ENCODE results near the gene DLGAP1. TPM values are rescaled to one million over a fixed set of nuclear protein-coding genes. Genes with fewer than 3 reads are reported as not detected.

Gene DLGAP1
- total RNA-seq, 1 experiment from 2014 or later = 23.0 TPM

DNA sequence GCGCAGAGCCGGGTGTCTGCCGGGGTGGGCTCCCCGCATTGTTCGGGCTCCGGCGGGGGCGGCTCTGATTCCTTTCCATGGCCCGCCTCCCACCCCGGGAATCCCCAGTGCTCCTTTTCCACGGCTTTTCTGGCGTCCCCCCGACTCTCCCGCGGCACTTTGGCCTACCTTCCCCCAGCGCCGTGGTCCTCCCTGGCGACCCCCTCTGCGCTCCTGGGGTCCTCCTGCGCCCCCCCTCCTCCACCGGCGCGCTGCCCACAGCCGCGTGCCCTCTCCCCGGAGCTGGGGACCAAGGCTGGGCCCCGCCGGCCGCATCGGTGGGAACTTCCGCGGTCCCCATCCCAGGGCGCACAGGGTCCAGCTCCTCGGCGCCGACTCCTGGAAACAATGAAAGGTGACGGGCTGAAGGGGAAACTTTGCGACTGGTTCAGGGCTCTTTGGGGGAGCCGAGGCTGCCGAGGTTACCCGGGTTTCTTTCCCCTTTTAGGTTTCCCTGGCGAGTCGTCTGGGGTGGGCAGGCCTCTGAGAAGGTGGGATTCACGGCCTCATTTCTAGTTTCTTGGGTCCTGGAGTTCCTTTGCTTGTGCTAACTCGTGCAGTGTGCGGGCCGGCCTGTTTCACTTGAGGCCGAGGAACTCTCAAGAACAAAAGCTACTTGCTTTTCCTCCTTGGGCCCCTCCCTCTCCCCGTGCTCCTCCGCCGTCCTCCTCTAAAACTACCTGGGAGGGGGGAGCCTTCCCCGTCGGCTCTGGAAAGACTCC, 1002.9 kb downstream of the DLGAP1 start:
- ATAC-seq = no peak
- Mint-ChIP-seq H3K4me1 (peaks cover 44% of the 10 kb centered on the region), H3K36me3 (peaks cover 42% of the 10 kb centered on the region), H3K4me3 (peak overlapping the region; percentile 96), H3K27ac (peak overlapping the region; percentile 96), H3K27me3 (ENCODE audit: low read depth) (no peaks in the 10 kb centered on the region), H3K9me3 (no peaks in the 10 kb centered on the region)
- DNase-seq (ENCODE audit: low spot score) = peak; percentile 44
- POLR2A ChIA-PET = interaction anchor here (0.9 to 4.4 kb wide), 3 partner anchors 22 to 151 kb away, joined by 3 to 41 read pairs (median 7); no protein-coding TSS in a partner anchor
- TF ChIP-seq KAT7 (CRISPR knock-in tag; IDR thresholded peaks at IDR 0.05; ENCODE audit: borderline replicate concordance) (peak; percentile 74; the same call in 1 of the 2 replicates), ELF4 (CRISPR knock-in tag; IDR thresholded peaks at IDR 0.05; ENCODE audit: low read depth) (0 out of 2 replicates have a peak, but pooled peaks have one; percentile 15), ZNF219 (CRISPR knock-in tag; IDR thresholded peaks at IDR 0.05; ENCODE audit: borderline replicate concordance) (peak; percentile 58; the same call in 1 of the 2 replicates), FOXK1 (CRISPR knock-in tag; IDR thresholded peaks at IDR 0.05) (peak; percentile 32; the same call in 1 of the 2 replicates), NR1H2 (CRISPR knock-in tag; IDR thresholded peaks at IDR 0.05) (peak; percentile 76; the same call in 1 of the 2 replicates), JUN (CRISPR knock-in tag; IDR thresholded peaks at IDR 0.05) (0 out of 2 replicates have a peak, but pooled peaks have one; percentile 35), TP53 (CRISPR knock-in tag; IDR thresholded peaks at IDR 0.05) (peak; percentile 72; the same call in 1 of the 2 replicates), TCF7 (CRISPR knock-in tag; IDR thresholded peaks at IDR 0.05; ENCODE audit: low read depth) (0 out of 2 replicates have a peak, but pooled peaks have one; percentile 40), MYBL2 (CRISPR knock-in tag; IDR thresholded peaks at IDR 0.05) (peak; percentile 15; the same call in 1 of the 2 replicates), ZNF263 (CRISPR knock-in tag; IDR thresholded peaks at IDR 0.05; ENCODE audit: low read depth) (peak; percentile 82; the same call in 1 of the 2 replicates), ZNF121 (CRISPR knock-in tag; IDR thresholded peaks at IDR 0.05) (no peak)
- TF ChIP-seq, protein P1, sequence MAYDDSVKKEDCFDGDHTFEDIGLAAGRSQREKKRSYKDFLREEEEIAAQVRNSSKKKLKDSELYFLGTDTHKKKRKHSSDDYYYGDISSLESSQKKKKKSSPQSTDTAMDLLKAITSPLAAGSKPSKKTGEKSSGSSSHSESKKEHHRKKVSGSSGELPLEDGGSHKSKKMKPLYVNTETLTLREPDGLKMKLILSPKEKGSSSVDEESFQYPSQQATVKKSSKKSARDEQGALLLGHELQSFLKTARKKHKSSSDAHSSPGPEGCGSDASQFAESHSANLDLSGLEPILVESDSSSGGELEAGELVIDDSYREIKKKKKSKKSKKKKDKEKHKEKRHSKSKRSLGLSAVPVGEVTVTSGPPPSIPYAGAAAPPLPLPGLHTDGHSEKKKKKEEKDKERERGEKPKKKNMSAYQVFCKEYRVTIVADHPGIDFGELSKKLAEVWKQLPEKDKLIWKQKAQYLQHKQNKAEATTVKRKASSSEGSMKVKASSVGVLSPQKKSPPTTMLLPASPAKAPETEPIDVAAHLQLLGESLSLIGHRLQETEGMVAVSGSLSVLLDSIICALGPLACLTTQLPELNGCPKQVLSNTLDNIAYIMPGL (CRISPR knock-in tag; IDR thresholded peaks at IDR 0.05) = 0 out of 2 replicates have a peak, but pooled peaks have one; percentile 16
- TF ChIP-seq, protein P2, sequence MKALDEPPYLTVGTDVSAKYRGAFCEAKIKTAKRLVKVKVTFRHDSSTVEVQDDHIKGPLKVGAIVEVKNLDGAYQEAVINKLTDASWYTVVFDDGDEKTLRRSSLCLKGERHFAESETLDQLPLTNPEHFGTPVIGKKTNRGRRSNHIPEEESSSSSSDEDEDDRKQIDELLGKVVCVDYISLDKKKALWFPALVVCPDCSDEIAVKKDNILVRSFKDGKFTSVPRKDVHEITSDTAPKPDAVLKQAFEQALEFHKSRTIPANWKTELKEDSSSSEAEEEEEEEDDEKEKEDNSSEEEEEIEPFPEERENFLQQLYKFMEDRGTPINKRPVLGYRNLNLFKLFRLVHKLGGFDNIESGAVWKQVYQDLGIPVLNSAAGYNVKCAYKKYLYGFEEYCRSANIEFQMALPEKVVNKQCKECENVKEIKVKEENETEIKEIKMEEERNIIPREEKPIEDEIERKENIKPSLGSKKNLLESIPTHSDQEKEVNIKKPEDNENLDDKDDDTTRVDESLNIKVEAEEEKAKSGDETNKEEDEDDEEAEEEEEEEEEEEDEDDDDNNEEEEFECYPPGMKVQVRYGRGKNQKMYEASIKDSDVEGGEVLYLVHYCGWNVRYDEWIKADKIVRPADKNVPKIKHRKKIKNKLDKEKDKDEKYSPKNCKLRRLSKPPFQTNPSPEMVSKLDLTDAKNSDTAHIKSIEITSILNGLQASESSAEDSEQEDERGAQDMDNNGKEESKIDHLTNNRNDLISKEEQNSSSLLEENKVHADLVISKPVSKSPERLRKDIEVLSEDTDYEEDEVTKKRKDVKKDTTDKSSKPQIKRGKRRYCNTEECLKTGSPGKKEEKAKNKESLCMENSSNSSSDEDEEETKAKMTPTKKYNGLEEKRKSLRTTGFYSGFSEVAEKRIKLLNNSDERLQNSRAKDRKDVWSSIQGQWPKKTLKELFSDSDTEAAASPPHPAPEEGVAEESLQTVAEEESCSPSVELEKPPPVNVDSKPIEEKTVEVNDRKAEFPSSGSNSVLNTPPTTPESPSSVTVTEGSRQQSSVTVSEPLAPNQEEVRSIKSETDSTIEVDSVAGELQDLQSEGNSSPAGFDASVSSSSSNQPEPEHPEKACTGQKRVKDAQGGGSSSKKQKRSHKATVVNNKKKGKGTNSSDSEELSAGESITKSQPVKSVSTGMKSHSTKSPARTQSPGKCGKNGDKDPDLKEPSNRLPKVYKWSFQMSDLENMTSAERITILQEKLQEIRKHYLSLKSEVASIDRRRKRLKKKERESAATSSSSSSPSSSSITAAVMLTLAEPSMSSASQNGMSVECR (CRISPR knock-in tag; IDR thresholded peaks at IDR 0.05; ENCODE audit: borderline replicate concordance) = no peak; the same call in 1 of the 2 replicates
- TF ChIP-seq, protein P3, sequence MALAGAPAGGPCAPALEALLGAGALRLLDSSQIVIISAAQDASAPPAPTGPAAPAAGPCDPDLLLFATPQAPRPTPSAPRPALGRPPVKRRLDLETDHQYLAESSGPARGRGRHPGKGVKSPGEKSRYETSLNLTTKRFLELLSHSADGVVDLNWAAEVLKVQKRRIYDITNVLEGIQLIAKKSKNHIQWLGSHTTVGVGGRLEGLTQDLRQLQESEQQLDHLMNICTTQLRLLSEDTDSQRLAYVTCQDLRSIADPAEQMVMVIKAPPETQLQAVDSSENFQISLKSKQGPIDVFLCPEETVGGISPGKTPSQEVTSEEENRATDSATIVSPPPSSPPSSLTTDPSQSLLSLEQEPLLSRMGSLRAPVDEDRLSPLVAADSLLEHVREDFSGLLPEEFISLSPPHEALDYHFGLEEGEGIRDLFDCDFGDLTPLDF (CRISPR knock-in tag; IDR thresholded peaks at IDR 0.05) = 0 out of 2 replicates have a peak, but pooled peaks have one; percentile 4
- TF ChIP-seq, protein P4, sequence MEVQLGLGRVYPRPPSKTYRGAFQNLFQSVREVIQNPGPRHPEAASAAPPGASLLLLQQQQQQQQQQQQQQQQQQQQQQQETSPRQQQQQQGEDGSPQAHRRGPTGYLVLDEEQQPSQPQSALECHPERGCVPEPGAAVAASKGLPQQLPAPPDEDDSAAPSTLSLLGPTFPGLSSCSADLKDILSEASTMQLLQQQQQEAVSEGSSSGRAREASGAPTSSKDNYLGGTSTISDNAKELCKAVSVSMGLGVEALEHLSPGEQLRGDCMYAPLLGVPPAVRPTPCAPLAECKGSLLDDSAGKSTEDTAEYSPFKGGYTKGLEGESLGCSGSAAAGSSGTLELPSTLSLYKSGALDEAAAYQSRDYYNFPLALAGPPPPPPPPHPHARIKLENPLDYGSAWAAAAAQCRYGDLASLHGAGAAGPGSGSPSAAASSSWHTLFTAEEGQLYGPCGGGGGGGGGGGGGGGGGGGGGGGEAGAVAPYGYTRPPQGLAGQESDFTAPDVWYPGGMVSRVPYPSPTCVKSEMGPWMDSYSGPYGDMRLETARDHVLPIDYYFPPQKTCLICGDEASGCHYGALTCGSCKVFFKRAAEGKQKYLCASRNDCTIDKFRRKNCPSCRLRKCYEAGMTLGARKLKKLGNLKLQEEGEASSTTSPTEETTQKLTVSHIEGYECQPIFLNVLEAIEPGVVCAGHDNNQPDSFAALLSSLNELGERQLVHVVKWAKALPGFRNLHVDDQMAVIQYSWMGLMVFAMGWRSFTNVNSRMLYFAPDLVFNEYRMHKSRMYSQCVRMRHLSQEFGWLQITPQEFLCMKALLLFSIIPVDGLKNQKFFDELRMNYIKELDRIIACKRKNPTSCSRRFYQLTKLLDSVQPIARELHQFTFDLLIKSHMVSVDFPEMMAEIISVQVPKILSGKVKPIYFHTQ (CRISPR knock-in tag; IDR thresholded peaks at IDR 0.05) = no peak
- TF ChIP-seq, protein P5, sequence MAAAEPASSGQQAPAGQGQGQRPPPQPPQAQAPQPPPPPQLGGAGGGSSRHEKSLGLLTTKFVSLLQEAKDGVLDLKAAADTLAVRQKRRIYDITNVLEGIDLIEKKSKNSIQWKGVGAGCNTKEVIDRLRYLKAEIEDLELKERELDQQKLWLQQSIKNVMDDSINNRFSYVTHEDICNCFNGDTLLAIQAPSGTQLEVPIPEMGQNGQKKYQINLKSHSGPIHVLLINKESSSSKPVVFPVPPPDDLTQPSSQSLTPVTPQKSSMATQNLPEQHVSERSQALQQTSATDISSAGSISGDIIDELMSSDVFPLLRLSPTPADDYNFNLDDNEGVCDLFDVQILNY (CRISPR knock-in tag; IDR thresholded peaks at IDR 0.05) = 0 out of 2 replicates have a peak, but pooled peaks have one; percentile 31
- TF ChIP-seq, protein P6, sequence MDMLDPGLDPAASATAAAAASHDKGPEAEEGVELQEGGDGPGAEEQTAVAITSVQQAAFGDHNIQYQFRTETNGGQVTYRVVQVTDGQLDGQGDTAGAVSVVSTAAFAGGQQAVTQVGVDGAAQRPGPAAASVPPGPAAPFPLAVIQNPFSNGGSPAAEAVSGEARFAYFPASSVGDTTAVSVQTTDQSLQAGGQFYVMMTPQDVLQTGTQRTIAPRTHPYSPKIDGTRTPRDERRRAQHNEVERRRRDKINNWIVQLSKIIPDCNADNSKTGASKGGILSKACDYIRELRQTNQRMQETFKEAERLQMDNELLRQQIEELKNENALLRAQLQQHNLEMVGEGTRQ (CRISPR knock-in tag; IDR thresholded peaks at IDR 0.05) = no peak
- TF ChIP-seq, protein P7, sequence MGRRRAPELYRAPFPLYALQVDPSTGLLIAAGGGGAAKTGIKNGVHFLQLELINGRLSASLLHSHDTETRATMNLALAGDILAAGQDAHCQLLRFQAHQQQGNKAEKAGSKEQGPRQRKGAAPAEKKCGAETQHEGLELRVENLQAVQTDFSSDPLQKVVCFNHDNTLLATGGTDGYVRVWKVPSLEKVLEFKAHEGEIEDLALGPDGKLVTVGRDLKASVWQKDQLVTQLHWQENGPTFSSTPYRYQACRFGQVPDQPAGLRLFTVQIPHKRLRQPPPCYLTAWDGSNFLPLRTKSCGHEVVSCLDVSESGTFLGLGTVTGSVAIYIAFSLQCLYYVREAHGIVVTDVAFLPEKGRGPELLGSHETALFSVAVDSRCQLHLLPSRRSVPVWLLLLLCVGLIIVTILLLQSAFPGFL (CRISPR knock-in tag; IDR thresholded peaks at IDR 0.05; ENCODE audit: borderline replicate concordance) = peak; percentile 47; the same call in 1 of the 2 replicates
- TF ChIP-seq, protein P8, sequence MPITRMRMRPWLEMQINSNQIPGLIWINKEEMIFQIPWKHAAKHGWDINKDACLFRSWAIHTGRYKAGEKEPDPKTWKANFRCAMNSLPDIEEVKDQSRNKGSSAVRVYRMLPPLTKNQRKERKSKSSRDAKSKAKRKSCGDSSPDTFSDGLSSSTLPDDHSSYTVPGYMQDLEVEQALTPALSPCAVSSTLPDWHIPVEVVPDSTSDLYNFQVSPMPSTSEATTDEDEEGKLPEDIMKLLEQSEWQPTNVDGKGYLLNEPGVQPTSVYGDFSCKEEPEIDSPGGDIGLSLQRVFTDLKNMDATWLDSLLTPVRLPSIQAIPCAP (CRISPR knock-in tag; IDR thresholded peaks at IDR 0.05) = peak; percentile 44; the same call in 1 of the 2 replicates
- CTCF ChIA-PET = interaction anchor here (1.0 to 6.4 kb wide), 7 partner anchors 15 to 214 kb away, joined by 3 to 53 read pairs (median 5); no protein-coding TSS in a partner anchor

All from WTC11 (cell line).